ENCODE results near the gene MYOM1.

DNA sequence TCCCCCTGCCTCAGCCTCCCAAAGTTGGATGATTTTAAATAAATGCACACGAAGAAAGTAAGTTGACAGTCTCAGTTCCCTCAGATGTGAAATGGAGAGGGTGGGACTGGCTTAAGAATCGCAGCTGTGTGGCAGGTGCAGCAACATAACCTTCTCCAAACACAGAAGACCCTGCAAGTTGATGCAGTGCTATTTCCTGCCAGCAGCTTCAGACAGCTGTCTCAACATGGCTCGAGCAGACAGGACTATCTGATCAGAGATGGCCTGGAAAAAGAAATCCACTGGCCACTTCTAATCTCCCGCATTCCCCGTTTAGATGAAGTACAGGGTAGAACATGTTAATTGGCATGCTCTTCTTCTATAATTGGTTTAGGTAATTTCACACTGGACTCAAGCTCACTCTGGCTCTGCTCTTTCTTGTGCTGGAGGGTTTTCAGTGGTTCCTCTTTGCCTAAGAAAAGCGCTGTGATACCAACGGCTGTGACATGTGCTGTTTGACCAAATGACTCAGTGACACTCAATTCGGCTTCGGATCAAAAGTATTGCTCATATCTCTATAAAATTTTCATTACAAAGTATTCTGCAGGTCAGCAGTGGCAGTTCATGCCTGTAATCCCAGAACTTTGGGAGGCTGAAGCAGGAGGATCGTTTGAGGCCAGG, 40.2 kb downstream of the MYOM1 start:
- TF ChIP-seq POLR2A (IDR thresholded peaks at IDR 0.05; ENCODE audit: low read length) (no peak), GATA1 (IDR thresholded peaks at IDR 0.05; ENCODE audit: low read depth, low read length) (no peak)
